ENCODE results near the gene ANKRD65. TPM values are rescaled to one million over a fixed set of nuclear protein-coding genes. Genes with fewer than 3 reads are reported as not detected.

Gene ANKRD65
- total RNA-seq, 4 donors from 2014 or later: 13.8 to 32.6 (median 19.4) TPM

- no peak for DNase-seq (ENCODE audit: low spot score in 2 of 2)
- WGBS, 2 donors: 15 to 20% methylated on average over 21 to 27 of the region's 66 CpGs
- Histone ChIP-seq H3K36me3 (no peaks in the 10 kb centered on the region), H3K4me1 (peaks cover 10 to 76% (median 49%) of the 10 kb centered on the region in 4 donors), H3K9me3 (no peaks in the 10 kb centered on the region), H3K27me3 (peaks cover 0 to 7% of the 10 kb centered on the region in 2 donors), H3K27ac (peak overlapping the region; percentile 71 to 94 (median 84)), H3K4me3 (peak overlapping the region in 3 of 4 donors; percentile 35 to 57 (median 46))
- TF ChIP-seq POLR2A (IDR thresholded peaks at IDR 0.05) (no peak), CTCF (IDR thresholded peaks at IDR 0.05) (no peak), EP300 (IDR thresholded peaks at IDR 0.05) (no peak)
These were observed 6.2 kb upstream of the ANKRD65 start for GRCh38 chr1:1427106-1427819.

GRCh38 chr1:1426496-1427105 is 5.5 kb upstream of the ANKRD65 start:
- no peak for DNase-seq (ENCODE audit: low spot score in 2 of 2)
- WGBS, 2 donors: 30 to 38% methylated on average over 18 to 19 of the region's 19 CpGs
- Histone ChIP-seq H3K36me3 (no peaks in the 10 kb centered on the region), H3K27ac (peak overlapping the region; percentile 68 to 94 (median 81)), H3K27me3 (peaks cover 0 to 7% of the 10 kb centered on the region in 2 donors), H3K4me3 (peak overlapping the region in 2 of 4 donors; percentile 7 to 16), H3K9me3 (no peaks in the 10 kb centered on the region), H3K4me1 (peaks cover 4 to 76% (median 43%) of the 10 kb centered on the region in 4 donors)
- no peak for TF ChIP-seq CTCF (IDR thresholded peaks at IDR 0.05)
- no peak for TF ChIP-seq EP300 (IDR thresholded peaks at IDR 0.05)
- TF ChIP-seq POLR2A (IDR thresholded peaks at IDR 0.05): no peak

GRCh38 chr1:1425753-1426495 is 4.8 kb upstream of the ANKRD65 start:
- Histone ChIP-seq H3K27ac (peak overlapping the region; percentile 48 to 94 (median 80)), H3K4me1 (peaks cover 0 to 76% (median 42%) of the 10 kb centered on the region in 4 donors), H3K27me3 (peaks cover 0 to 7% of the 10 kb centered on the region in 2 donors), H3K9me3 (no peaks in the 10 kb centered on the region), H3K36me3 (no peaks in the 10 kb centered on the region), H3K4me3 (peak overlapping the region in 1 of 4 donors; percentile 16)
- TF ChIP-seq EP300 (IDR thresholded peaks at IDR 0.05) (no peak), CTCF (IDR thresholded peaks at IDR 0.05) (no peak), POLR2A (IDR thresholded peaks at IDR 0.05) (no peak)
- no peak for DNase-seq (ENCODE audit: low spot score in 2 of 2)
- 28 to 44% methylated on average over 24 to 26 of the region's 33 CpGs for WGBS, 2 donors

- Histone ChIP-seq H3K9me3 (no peaks in the 10 kb centered on the region), H3K27ac (peak overlapping the region; percentile 48 to 94 (median 80)), H3K4me1 (peaks cover 0 to 76% (median 40%) of the 10 kb centered on the region in 4 donors), H3K27me3 (peaks cover 0 to 7% of the 10 kb centered on the region in 2 donors), H3K36me3 (no peaks in the 10 kb centered on the region), H3K4me3 (no peak overlapping the region)
- no peak for TF ChIP-seq EP300 (IDR thresholded peaks at IDR 0.05)
- WGBS, 2 donors: 66 to 71% methylated on average over 12 of the region's 12 CpGs
- no peak for DNase-seq (ENCODE audit: low spot score in 2 of 2)
These were observed 4.3 kb upstream of the ANKRD65 start for GRCh38 chr1:1425426-1425752.

- Histone ChIP-seq H3K27me3 (peaks cover 0 to 7% of the 10 kb centered on the region in 2 donors), H3K36me3 (no peaks in the 10 kb centered on the region), H3K4me3 (no peak overlapping the region), H3K27ac (peak overlapping the region in 3 of 4 donors; percentile 68 to 94 (median 92)), H3K9me3 (no peaks in the 10 kb centered on the region), H3K4me1 (peaks cover 0 to 73% (median 33%) of the 10 kb centered on the region in 4 donors)
- DNase-seq (ENCODE audit: low spot score in 2 of 2): no peak
- TF ChIP-seq CTCF (IDR thresholded peaks at IDR 0.05) (no peak), POLR2A (IDR thresholded peaks at IDR 0.05) (no peak), EP300 (IDR thresholded peaks at IDR 0.05) (peak; percentile 47 to 55)
- WGBS, 2 donors: 70% methylated on average over 15 of the region's 15 CpGs
These were observed 3.6 kb upstream of the ANKRD65 start for GRCh38 chr1:1424707-1425106.
